Upper lobe of left lung (tissue), 4 donors: ENCODE measurements around the gene IKZF4.

Experiments
- POLR2A ChIP-seq, 4 donors: fragments of 450-650 bp; IDR thresholded peaks; one replicate each; pipeline ENCODE4 v1.5.1; 2016 to 2017; ENCODE audit warnings: antibody characterized with exemption in 4 of 4, mild to moderate bottlenecking in 2 of 4
- TF ChIP-seq, protein P1 (sequence below), 6 experiments: fragments of 450-650 bp in 4 of 6; fragments of 200-600 bp in 2 of 6; sonication (generic) in 2 of 6; IDR thresholded peaks; one replicate each; pipeline ENCODE4 v1.5.1; 2016 to 2019; ENCODE audit warnings: antibody characterized with exemption in 6 of 6

DNA sequence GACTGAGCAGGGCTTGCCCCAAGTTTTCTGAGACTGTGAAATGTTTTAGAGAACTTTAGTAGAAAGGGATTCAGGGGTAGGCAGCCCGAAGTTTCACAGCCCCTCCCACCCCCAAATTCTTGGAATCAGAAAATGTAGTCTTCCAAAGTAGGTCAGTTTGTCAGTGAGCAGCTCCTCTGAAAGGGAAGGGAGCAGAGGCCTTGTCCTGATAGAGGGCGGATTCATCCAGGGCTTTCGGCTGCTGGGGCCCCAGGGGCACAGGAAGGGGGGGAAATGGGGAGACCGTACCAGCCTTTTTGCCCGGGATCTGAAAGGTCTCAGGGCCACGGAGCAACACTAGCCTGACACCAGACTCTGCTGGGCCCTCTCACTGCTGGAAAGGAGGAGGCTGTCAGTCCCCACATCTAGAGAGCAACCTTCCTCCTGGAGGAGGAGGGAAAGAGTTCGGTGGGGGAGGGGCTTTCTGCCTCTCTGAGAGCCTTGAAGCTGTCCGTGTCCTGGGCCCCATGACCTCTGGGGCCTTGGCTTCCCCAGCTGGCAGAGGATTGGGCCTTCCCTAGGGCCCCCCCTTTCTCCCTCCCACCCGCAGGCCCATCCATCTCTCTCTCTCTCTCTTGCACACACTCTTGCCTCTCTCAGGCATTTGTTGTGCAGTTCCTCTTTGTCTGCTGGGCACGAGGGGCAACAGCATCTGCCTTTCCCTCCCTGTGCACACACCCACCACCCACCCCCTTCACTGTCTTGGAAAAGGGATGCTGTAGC is at the start of gene IKZF4:
- TF ChIP-seq, protein P1, sequence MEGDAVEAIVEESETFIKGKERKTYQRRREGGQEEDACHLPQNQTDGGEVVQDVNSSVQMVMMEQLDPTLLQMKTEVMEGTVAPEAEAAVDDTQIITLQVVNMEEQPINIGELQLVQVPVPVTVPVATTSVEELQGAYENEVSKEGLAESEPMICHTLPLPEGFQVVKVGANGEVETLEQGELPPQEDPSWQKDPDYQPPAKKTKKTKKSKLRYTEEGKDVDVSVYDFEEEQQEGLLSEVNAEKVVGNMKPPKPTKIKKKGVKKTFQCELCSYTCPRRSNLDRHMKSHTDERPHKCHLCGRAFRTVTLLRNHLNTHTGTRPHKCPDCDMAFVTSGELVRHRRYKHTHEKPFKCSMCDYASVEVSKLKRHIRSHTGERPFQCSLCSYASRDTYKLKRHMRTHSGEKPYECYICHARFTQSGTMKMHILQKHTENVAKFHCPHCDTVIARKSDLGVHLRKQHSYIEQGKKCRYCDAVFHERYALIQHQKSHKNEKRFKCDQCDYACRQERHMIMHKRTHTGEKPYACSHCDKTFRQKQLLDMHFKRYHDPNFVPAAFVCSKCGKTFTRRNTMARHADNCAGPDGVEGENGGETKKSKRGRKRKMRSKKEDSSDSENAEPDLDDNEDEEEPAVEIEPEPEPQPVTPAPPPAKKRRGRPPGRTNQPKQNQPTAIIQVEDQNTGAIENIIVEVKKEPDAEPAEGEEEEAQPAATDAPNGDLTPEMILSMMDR (IDR thresholded peaks at IDR 0.05), result no peak
- no peak for TF ChIP-seq POLR2A (IDR thresholded peaks at IDR 0.05)
